ENCODE measurements around the gene MYOCOS.

MYOCOS gene

DNA sequence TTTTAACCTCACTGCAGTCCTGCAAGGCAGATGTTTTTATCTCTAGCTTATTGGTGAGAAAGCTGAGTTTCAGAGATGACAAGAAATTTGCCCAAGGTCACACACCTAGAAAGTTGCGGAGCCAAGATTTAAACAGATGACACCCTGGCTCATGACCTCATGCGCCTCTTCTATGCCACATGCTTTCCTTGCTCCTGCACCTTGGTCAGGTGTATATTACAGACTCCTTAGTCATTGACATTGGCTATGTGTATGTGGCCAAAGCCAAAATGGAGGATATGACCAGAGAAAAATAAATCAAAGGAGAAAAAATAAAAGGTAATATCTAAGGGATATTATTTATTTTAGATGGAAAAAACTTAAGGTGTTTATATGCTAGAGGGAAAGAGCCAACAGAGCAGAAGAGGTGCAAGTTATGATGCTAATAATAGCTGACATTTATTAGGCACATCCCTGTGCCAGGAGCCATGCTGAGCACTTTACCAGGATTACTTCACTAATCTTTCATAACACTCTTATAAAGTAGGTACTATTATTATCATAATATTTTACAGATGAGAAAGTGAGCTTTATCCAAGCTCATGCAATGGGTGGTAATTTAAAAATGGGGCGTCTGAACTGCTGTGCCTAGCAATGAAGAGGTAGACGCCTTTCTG lies 44.2 kb downstream of the MYOCOS start:
- 100% methylated on average over 2 of the region's 4 CpGs for WGBS (ENCODE audit: insufficient coverage)
- no peaks in the 10 kb centered on the region for H3K36me3 ChIP-seq (ENCODE audit: control insufficient read depth in 4 of 4, insufficient read depth in 4 of 4, low read length in 3 of 4)
- peaks cover 0 to 15% (median 5%) of the 10 kb centered on the region in 4 experiments for H3K4me1 ChIP-seq (ENCODE audit: control extremely low read depth in 1 of 4, control insufficient read depth in 4 of 4, insufficient read depth in 4 of 4, low read length in 3 of 4)
- H3K4me3 ChIP-seq (ENCODE audit: control insufficient read depth in 1 of 7, extremely low read depth in 1 of 7, insufficient read depth in 4 of 7, low read depth in 2 of 7, low read length in 6 of 7) = no peak overlapping the region
- no peak for DNase-seq
- H3K27ac ChIP-seq (ENCODE audit: insufficient read depth in 1 of 2, low read depth in 1 of 2, low read length in 2 of 2, poor library complexity in 1 of 2, severe bottlenecking in 2 of 2) = no peak overlapping the region
- ChIA-PET CTCF (interaction anchor here (1.3 to 1.5 kb wide), 2 partner anchors 16 to 84 kb away, joined by 3 read pairs; no protein-coding TSS in a partner anchor), POLR2A (no interaction called here)
- no peaks in the 10 kb centered on the region for H3K27me3 ChIP-seq (replicated peaks in 2 of 5; ENCODE audit: control insufficient read depth in 4 of 5, insufficient read depth in 5 of 5, low read length in 4 of 5)
- H3K9me3 ChIP-seq (ENCODE audit: control extremely low read depth in 1 of 5, control insufficient read depth in 4 of 5, insufficient read depth in 2 of 5, low read depth in 1 of 5, low read length in 4 of 5) = no peaks in the 10 kb centered on the region

GRCh38 chr1:171668372-171668771 lies 46.3 kb downstream of the MYOCOS start:
- no peak for DNase-seq
- Histone ChIP-seq H3K9me3 (ENCODE audit: control extremely low read depth in 1 of 5, control insufficient read depth in 4 of 5, insufficient read depth in 2 of 5, low read depth in 1 of 5, low read length in 4 of 5) (no peaks in the 10 kb centered on the region), H3K36me3 (ENCODE audit: control insufficient read depth in 4 of 4, insufficient read depth in 4 of 4, low read length in 3 of 4) (no peaks in the 10 kb centered on the region), H3K27me3 (replicated peaks in 2 of 5; ENCODE audit: control insufficient read depth in 4 of 5, insufficient read depth in 5 of 5, low read length in 4 of 5) (no peaks in the 10 kb centered on the region), H3K27ac (ENCODE audit: insufficient read depth in 1 of 2, low read depth in 1 of 2, low read length in 2 of 2, poor library complexity in 1 of 2, severe bottlenecking in 2 of 2) (no peak overlapping the region), H3K4me1 (ENCODE audit: control extremely low read depth in 1 of 4, control insufficient read depth in 4 of 4, insufficient read depth in 4 of 4, low read length in 3 of 4) (peaks cover 0 to 15% (median 5%) of the 10 kb centered on the region in 4 experiments), H3K4me3 (ENCODE audit: control insufficient read depth in 1 of 7, extremely low read depth in 1 of 7, insufficient read depth in 4 of 7, low read depth in 2 of 7, low read length in 6 of 7) (no peak overlapping the region)
- ChIA-PET POLR2A (no interaction called here), CTCF (interaction anchor here (0.8 to 1.3 kb wide), 3 partner anchors 12 to 48 kb away, joined by 3 to 4 read pairs (median 4); no protein-coding TSS in a partner anchor)
- WGBS (ENCODE audit: insufficient coverage) = 100% methylated on average over 1 of the region's 5 CpGs

- CTCF ChIA-PET = no interaction called here
- 98% methylated on average over 28 of the region's 28 CpGs for WGBS (ENCODE audit: insufficient coverage)
These were observed 48.7 kb downstream of the MYOCOS start for GRCh38 chr1:171670739-171671138.

GRCh38 chr1:171674431-171675405 lies 52.7 kb downstream of the MYOCOS start:
- 92% methylated on average over 2 of the region's 3 CpGs for WGBS (ENCODE audit: insufficient coverage)
- Histone ChIP-seq H3K27ac (ENCODE audit: insufficient read depth in 1 of 2, low read depth in 1 of 2, low read length in 2 of 2, poor library complexity in 1 of 2, severe bottlenecking in 2 of 2) (no peak overlapping the region), H3K27me3 (replicated peaks in 2 of 5; ENCODE audit: control insufficient read depth in 4 of 5, insufficient read depth in 5 of 5, low read length in 4 of 5) (no peaks in the 10 kb centered on the region), H3K36me3 (ENCODE audit: control insufficient read depth in 4 of 4, insufficient read depth in 4 of 4, low read length in 3 of 4) (no peaks in the 10 kb centered on the region), H3K4me3 (ENCODE audit: control insufficient read depth in 1 of 7, extremely low read depth in 1 of 7, insufficient read depth in 4 of 7, low read depth in 2 of 7, low read length in 6 of 7) (no peak overlapping the region), H3K9me3 (ENCODE audit: control extremely low read depth in 1 of 5, control insufficient read depth in 4 of 5, insufficient read depth in 2 of 5, low read depth in 1 of 5, low read length in 4 of 5) (no peaks in the 10 kb centered on the region), H3K4me1 (ENCODE audit: control extremely low read depth in 1 of 4, control insufficient read depth in 4 of 4, insufficient read depth in 4 of 4, low read length in 3 of 4) (no peaks in the 10 kb centered on the region)
- no peak for DNase-seq
- CTCF ChIA-PET = interaction anchor here (1.0 kb wide), 1 partner anchor 19 kb away, joined by 3 read pairs; no protein-coding TSS in a partner anchor
- POLR2A ChIA-PET = no interaction called here

More at GRCh38 chr1:171670739-171671138, 48.7 kb downstream of the MYOCOS start:
- Histone ChIP-seq H3K27ac (ENCODE audit: insufficient read depth in 1 of 2, low read depth in 1 of 2, low read length in 2 of 2, poor library complexity in 1 of 2, severe bottlenecking in 2 of 2) (no peak overlapping the region), H3K4me3 (ENCODE audit: control insufficient read depth in 1 of 7, extremely low read depth in 1 of 7, insufficient read depth in 4 of 7, low read depth in 2 of 7, low read length in 6 of 7) (no peak overlapping the region), H3K9me3 (ENCODE audit: control extremely low read depth in 1 of 5, control insufficient read depth in 4 of 5, insufficient read depth in 2 of 5, low read depth in 1 of 5, low read length in 4 of 5) (no peaks in the 10 kb centered on the region), H3K27me3 (replicated peaks in 2 of 5; ENCODE audit: control insufficient read depth in 4 of 5, insufficient read depth in 5 of 5, low read length in 4 of 5) (no peaks in the 10 kb centered on the region), H3K36me3 (ENCODE audit: control insufficient read depth in 4 of 4, insufficient read depth in 4 of 4, low read length in 3 of 4) (no peaks in the 10 kb centered on the region), H3K4me1 (ENCODE audit: control extremely low read depth in 1 of 4, control insufficient read depth in 4 of 4, insufficient read depth in 4 of 4, low read length in 3 of 4) (no peaks in the 10 kb centered on the region)
- POLR2A ChIA-PET = no interaction called here
- no peak for DNase-seq

All from common myeloid progenitor, CD34-positive (primary cell).